SU-DHL-6 (cell line): Measurements from ENCODE around the gene ARSB.

Experiments used
- H2AFZ ChIP-seq: fragments of 200-600 bp; sonication (generic); 2 replicates; pipeline ENCODE4 v1.6.1; 2014; ENCODE audit warnings: low read depth, mild to moderate bottlenecking, moderate library complexity, mixed read lengths, antibody characterized with exemption, low read length; ENCODE audit not compliant: severe bottlenecking
- H3F3A ChIP-seq: fragments of 200-600 bp; shearing (Covaris generic); 2 replicates; pipeline ENCODE4 v1.6.0; 2016; ENCODE audit warnings: antibody characterized with exemption, mild to moderate bottlenecking; ENCODE audit not compliant: insufficient read depth
- H3K27ac ChIP-seq: fragments of 200-600 bp; sonication (generic); 2 replicates; pipeline ENCODE4 v1.5.1; 2016; ENCODE audit warnings: low read depth, mild to moderate bottlenecking, low read length, moderate library complexity, mixed read lengths
- H3K27me3 ChIP-seq: fragments of 200-600 bp; sonication (generic), shearing (Covaris generic); 2 replicates; pipeline ENCODE4 v1.6.0; 2014; ENCODE audit warnings: mild to moderate bottlenecking, low read length
- H3K36me3 ChIP-seq: fragments of 200-600 bp; sonication (generic); 2 replicates; pipeline ENCODE4 v1.6.1; 2014; ENCODE audit warnings: mild to moderate bottlenecking, low read length, mixed read lengths
- H3K4me2 ChIP-seq: fragments of 300-600, 200-600 bp; shearing (Covaris generic), sonication (generic); 2 replicates; pipeline ENCODE4 v1.6.0; 2014; ENCODE audit warnings: low read length, low read depth, mild to moderate bottlenecking; ENCODE audit not compliant: poor library complexity, severe bottlenecking
- H3K4me3 ChIP-seq: fragments of 200-600 bp; sonication (generic); 2 replicates; pipeline ENCODE4 v1.5.1; 2014; ENCODE audit warnings: antibody characterized with exemption, low read length, mild to moderate bottlenecking, mixed read lengths; ENCODE audit not compliant: insufficient read depth, poor library complexity, severe bottlenecking
- H3K79me2 ChIP-seq: fragments of 200-600 bp; sonication (generic); 2 replicates; pipeline ENCODE4 v1.6.1; 2014; ENCODE audit warnings: mild to moderate bottlenecking, low read length, moderate library complexity; ENCODE audit not compliant: insufficient read depth
- H3K9ac ChIP-seq: fragments of 200-600 bp; sonication (generic); 2 replicates; pipeline ENCODE4 v1.7.0; 2014; ENCODE audit warnings: mild to moderate bottlenecking, low read length
- H3K9me2 ChIP-seq: fragments of 200-600 bp; sonication (generic); replicated peaks from 2 replicates; pipeline ENCODE4 v1.6.1; 2014; ENCODE audit warnings: low read length; ENCODE audit not compliant: insufficient read depth
- H3K9me3 ChIP-seq: fragments of 200-600 bp; sonication (generic); 2 replicates; pipeline ENCODE4 v1.6.1; 2014; ENCODE audit warnings: low read length, mixed read lengths; ENCODE audit not compliant: insufficient read depth
- H4K20me1 ChIP-seq: fragments of 200-600 bp; sonication (generic); 2 replicates; pipeline ENCODE4 v1.6.1; 2014; ENCODE audit warnings: low read depth, mild to moderate bottlenecking, antibody characterized with exemption, low read length, moderate library complexity, mixed read lengths
- EZH2phosphoT487 ChIP-seq: fragments of 200-600 bp; sonication (generic), shearing (Covaris generic); conservative IDR thresholded peaks from 2 replicates; pipeline ENCODE4 v1.6.1; 2018; ENCODE audit warnings: mild to moderate bottlenecking, antibody characterized with exemption, low read length, moderate library complexity, mixed read lengths
- TF ChIP-seq, protein P1 (sequence below): fragments of 200-600 bp; sonication (generic); IDR thresholded peaks from one replicate; pipeline ENCODE4 v1.5.1; 2017; ENCODE audit warnings: antibody characterized with exemption, mild to moderate bottlenecking, low read length, moderate library complexity; ENCODE audit not compliant: insufficient read depth, poor library complexity, severe bottlenecking

The ARSB gene

DNA sequence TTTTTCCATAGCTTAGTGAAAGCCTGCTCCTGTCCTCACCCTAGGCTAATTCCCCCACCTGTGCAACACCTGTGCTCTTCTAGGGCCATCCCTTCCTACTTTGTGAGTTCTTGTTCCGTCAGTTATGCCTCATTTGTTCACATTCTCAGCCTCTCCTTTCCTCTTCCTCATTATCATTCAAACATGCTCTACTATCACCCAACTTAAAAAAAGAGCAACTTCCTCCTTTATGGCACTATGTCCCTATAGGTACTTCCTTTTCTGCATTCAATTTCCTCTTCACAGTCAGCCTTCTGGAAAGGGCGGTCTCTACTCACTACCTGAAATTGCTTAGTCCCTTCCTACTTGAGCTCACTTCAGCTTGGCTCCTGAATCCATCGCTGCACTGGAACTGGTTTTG lies 224.7 kb downstream of the ARSB start:
- peak overlapping the region; percentile 8; the same call in 1 of the 2 replicates for H3K9ac ChIP-seq
- no peak for TF ChIP-seq EZH2phosphoT487
- TF ChIP-seq, protein P1, sequence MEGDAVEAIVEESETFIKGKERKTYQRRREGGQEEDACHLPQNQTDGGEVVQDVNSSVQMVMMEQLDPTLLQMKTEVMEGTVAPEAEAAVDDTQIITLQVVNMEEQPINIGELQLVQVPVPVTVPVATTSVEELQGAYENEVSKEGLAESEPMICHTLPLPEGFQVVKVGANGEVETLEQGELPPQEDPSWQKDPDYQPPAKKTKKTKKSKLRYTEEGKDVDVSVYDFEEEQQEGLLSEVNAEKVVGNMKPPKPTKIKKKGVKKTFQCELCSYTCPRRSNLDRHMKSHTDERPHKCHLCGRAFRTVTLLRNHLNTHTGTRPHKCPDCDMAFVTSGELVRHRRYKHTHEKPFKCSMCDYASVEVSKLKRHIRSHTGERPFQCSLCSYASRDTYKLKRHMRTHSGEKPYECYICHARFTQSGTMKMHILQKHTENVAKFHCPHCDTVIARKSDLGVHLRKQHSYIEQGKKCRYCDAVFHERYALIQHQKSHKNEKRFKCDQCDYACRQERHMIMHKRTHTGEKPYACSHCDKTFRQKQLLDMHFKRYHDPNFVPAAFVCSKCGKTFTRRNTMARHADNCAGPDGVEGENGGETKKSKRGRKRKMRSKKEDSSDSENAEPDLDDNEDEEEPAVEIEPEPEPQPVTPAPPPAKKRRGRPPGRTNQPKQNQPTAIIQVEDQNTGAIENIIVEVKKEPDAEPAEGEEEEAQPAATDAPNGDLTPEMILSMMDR: no peak
- H2AFZ ChIP-seq: peak overlapping the region; percentile 60
- peaks cover 51% of the 10 kb centered on the region for H3F3A ChIP-seq
- H3K27me3 ChIP-seq: no peaks in the 10 kb centered on the region
- no peaks in the 10 kb centered on the region for H3K9me3 ChIP-seq
- no peaks in the 10 kb centered on the region for H3K36me3 ChIP-seq
- no peak overlapping the region for H3K4me3 ChIP-seq
- H3K27ac ChIP-seq: peak overlapping the region; percentile 94
- no peaks in the 10 kb centered on the region for H3K79me2 ChIP-seq
- no peaks in the 10 kb centered on the region for H3K9me2 ChIP-seq
- H4K20me1 ChIP-seq: no peaks in the 10 kb centered on the region
- peak overlapping the region; percentile 36 for H3K4me2 ChIP-seq

DNA sequence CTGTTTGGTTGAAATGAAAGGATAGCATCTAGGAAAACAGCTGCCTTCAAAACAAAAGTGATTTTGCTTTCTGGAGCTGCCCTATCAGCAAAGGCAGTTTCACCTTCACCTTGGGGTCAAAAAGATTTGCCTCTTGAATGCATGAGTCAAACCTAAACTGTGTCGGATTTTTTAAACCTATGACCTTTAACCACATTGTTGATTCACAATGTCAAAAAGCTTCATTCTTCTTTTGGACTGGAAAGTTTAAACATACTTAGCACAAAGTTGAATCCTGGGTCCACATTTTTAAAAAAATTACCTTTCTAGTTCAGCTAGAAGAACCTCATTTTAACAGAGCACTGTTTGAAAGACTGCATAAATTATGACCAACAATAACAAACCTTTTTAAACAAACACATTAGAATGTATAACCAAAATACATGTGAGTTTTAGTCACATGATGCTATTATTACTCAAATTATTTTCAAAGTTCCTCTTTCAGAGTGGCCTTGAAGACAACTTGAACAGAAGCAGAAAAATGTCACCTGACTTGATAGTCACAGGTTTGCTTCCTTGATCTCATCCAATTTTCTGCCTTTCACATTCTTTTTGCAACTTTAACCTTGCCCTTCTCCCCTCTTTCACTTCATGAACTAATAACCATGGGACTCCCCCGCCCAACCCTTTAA lies 226.8 kb downstream of the ARSB start:
- Histone ChIP-seq H3K4me2 (peak overlapping the region; percentile 61), H3K9me2 (no peaks in the 10 kb centered on the region), H3K9me3 (no peaks in the 10 kb centered on the region), H3K9ac (peak overlapping the region; percentile 41), H3K4me3 (peak overlapping the region; percentile 6), H3K27me3 (no peaks in the 10 kb centered on the region), H3K36me3 (no peaks in the 10 kb centered on the region), H2AFZ (peak overlapping the region; percentile 45), H3K79me2 (no peaks in the 10 kb centered on the region), H3F3A (peaks cover 52% of the 10 kb centered on the region), H3K27ac (peak overlapping the region; percentile 94), H4K20me1 (no peaks in the 10 kb centered on the region)
- TF ChIP-seq, protein P1: no peak
- TF ChIP-seq EZH2phosphoT487: no peak

DNA sequence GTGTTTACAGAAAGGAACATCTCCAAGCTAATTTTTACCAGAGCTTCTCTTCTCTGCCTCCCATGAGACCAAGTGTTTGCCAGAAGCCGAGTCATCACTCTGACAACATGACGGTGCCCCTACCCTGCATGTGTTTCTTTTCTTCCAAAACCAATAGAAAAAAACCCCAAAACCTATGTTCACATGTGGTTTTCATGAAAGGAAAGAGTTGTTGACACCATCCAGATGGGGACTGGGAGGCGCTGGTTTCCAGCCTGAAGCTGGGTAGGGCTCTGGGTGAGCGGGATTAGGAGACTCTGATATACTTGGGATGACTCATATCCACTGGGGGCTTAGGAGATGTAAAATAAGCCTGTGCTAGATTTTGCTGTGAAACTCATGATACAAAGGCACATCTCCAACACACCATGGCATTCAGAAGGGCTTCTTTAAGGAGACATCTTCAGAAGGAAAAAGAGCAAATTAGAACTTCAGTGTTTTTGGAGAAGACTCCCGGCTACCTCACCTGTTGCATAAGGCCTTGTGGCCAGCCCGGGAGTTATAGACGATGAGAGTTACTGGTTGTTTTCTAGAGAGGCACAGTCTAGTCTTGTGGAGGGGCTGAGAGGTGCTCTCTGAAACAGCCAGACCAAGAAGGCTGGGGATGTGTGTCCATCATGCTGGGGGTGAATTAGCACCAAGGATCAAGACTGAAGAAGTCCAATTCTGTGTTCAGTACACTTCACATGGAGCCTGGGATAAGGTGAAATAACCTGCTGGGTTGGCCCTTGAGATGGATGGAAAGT lies 227.6 kb downstream of the ARSB start:
- Histone ChIP-seq H3K9ac (peak overlapping the region; percentile 41), H3K36me3 (no peaks in the 10 kb centered on the region), H3K9me2 (no peaks in the 10 kb centered on the region), H3K4me3 (peak overlapping the region; percentile 6), H4K20me1 (no peaks in the 10 kb centered on the region), H2AFZ (peak overlapping the region; percentile 42), H3K27me3 (no peaks in the 10 kb centered on the region), H3K9me3 (no peaks in the 10 kb centered on the region), H3K27ac (peak overlapping the region; percentile 94), H3F3A (peaks cover 52% of the 10 kb centered on the region), H3K4me2 (peak overlapping the region; percentile 61), H3K79me2 (no peaks in the 10 kb centered on the region)
- no peak for TF ChIP-seq EZH2phosphoT487

DNA sequence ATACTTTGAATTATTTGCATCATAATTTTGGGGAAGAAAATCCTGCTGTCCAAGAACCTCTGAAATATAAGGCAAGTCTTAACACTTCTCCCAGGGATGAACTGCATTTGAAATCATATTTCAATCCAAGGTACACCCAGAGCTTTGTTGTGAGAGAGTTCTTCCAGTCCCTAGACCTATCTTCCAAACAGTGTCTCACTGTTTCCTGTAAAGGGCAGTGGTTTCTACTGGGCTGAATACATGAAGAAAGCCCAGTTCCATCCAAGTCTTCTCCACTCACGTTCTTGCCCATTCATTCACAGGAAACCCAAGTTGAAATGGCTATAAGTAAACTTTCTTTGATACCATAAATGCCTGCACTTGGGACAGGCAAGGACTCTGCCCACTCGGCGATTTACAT lies 228.3 kb downstream of the ARSB start:
- Histone ChIP-seq H3K79me2 (no peaks in the 10 kb centered on the region), H3K9me2 (no peaks in the 10 kb centered on the region)

More for the DNA sequence above, 228.3 kb downstream of the ARSB start:
- H3K4me3 ChIP-seq: peak overlapping the region; percentile 6
- H3K9ac ChIP-seq: peak overlapping the region; percentile 41; the same call in 1 of the 2 replicates
- TF ChIP-seq, protein P1: no peak
- no peak for TF ChIP-seq EZH2phosphoT487
- no peaks in the 10 kb centered on the region for H4K20me1 ChIP-seq
- peaks cover 52% of the 10 kb centered on the region for H3F3A ChIP-seq
- H3K4me2 ChIP-seq: peak overlapping the region; percentile 61
- H3K27me3 ChIP-seq: no peaks in the 10 kb centered on the region
- peak overlapping the region; percentile 94 for H3K27ac ChIP-seq
- H2AFZ ChIP-seq: peak overlapping the region; percentile 42
- no peaks in the 10 kb centered on the region for H3K36me3 ChIP-seq
- no peaks in the 10 kb centered on the region for H3K9me3 ChIP-seq
